GM21786 (cell line): ENCODE results near the gene TXNDC11.
"Not testable (repeated sequence)": the region's sequence is repeated elsewhere in the genome, so short reads cannot be mapped to it uniquely, and the experiment has no call there.

Source experiments
- ATAC-seq: cut with Tn5 transposase; IDR thresholded peaks from one replicate; pipeline ENCODE4 v1.9.1; 2021; ENCODE audit not compliant: unreplicated experiment

The TXNDC11 gene

GRCh38 chr16:11742536-11743307 is at the start of gene TXNDC11:
Gene TXNDC11 (minus strand): TSS chr16:11742857. CDS start chr16:11742730, 127 bp downstream.
- ATAC-seq: peak; percentile 88

- no peak for ATAC-seq
Observed at GRCh38 chr16:11791144-11791828, 48.6 kb upstream of the TXNDC11 start.

- no peak for ATAC-seq
Observed at GRCh38 chr16:11788914-11789313, 46.3 kb upstream of the TXNDC11 start.

GRCh38 chr16:11784980-11785599 is 42.4 kb upstream of the TXNDC11 start:
- ATAC-seq: not testable (repeated sequence)

GRCh38 chr16:11784381-11784780 is 41.7 kb upstream of the TXNDC11 start:
- ATAC-seq: not testable (repeated sequence)

GRCh38 chr16:11784038-11784369 is 41.3 kb upstream of the TXNDC11 start:
- ATAC-seq: no peak

- peak; percentile 57 for ATAC-seq
Observed at GRCh38 chr16:11783319-11784037, 40.8 kb upstream of the TXNDC11 start.

GRCh38 chr16:11781773-11782172 is 39.1 kb upstream of the TXNDC11 start:
- ATAC-seq: no peak

- ATAC-seq: no peak
Observed at GRCh38 chr16:11780991-11781680, 38.5 kb upstream of the TXNDC11 start.

GRCh38 chr16:11779074-11779473 is 36.4 kb upstream of the TXNDC11 start:
- ATAC-seq: no peak

GRCh38 chr16:11774065-11774626 is 31.5 kb upstream of the TXNDC11 start:
- ATAC-seq: no peak

- no peak for ATAC-seq
Observed at GRCh38 chr16:11768849-11769248, 26.2 kb upstream of the TXNDC11 start.

GRCh38 chr16:11762431-11762830 is 19.8 kb upstream of the TXNDC11 start:
- no peak for ATAC-seq

- no peak for ATAC-seq
Observed at GRCh38 chr16:11759997-11760396, 17.3 kb upstream of the TXNDC11 start.

GRCh38 chr16:11759163-11759834 is 16.6 kb upstream of the TXNDC11 start:
- no peak for ATAC-seq

GRCh38 chr16:11757671-11758545 is 15.3 kb upstream of the TXNDC11 start:
- no peak for ATAC-seq

- ATAC-seq: no peak
Observed at GRCh38 chr16:11756248-11756647, 13.6 kb upstream of the TXNDC11 start.

GRCh38 chr16:11755022-11755760 is 12.5 kb upstream of the TXNDC11 start:
- no peak for ATAC-seq
